Loucy (cell line): ENCODE measurements around the gene GNB1L.

ENCODE experiments used
- H2AFZ ChIP-seq: fragments of 200-600 bp; sonication (generic); 2 replicates; pipeline ENCODE4 v1.6.0; 2016; ENCODE audit warnings: antibody characterized with exemption, mild to moderate bottlenecking, low read length, moderate library complexity
- H3F3A ChIP-seq: fragments of 200-600 bp; 2 replicates; pipeline ENCODE4 v1.6.0; 2016; ENCODE audit warnings: antibody characterized with exemption, low read depth, mild to moderate bottlenecking
- H3K27me3 ChIP-seq: fragments of 200-600 bp; sonication (generic); 2 replicates; pipeline ENCODE4 v1.6.1; 2014; ENCODE audit warnings: low read length, mild to moderate bottlenecking; ENCODE audit not compliant: insufficient read depth, poor library complexity, severe bottlenecking
- H3K36me3 ChIP-seq: fragments of 200-600 bp; sonication (generic); 2 replicates; pipeline ENCODE4 v1.6.1; 2016; ENCODE audit warnings: low read length; ENCODE audit not compliant: insufficient read depth
- H3K4me1 ChIP-seq: fragments of 200-600 bp; sonication (generic); 2 replicates; pipeline ENCODE4 v1.5.1; 2014; ENCODE audit warnings: low read length, mild to moderate bottlenecking; ENCODE audit not compliant: insufficient read depth, poor library complexity, severe bottlenecking
- H3K4me2 ChIP-seq: fragments of 200-600 bp; sonication (generic); 2 replicates; pipeline ENCODE4 v1.6.0; 2014; ENCODE audit warnings: antibody characterized with exemption, low read length, low read depth, mild to moderate bottlenecking; ENCODE audit not compliant: poor library complexity, severe bottlenecking
- H3K4me3 ChIP-seq: fragments of 200-600 bp; sonication (generic); 2 replicates; pipeline ENCODE4 v1.5.1; 2014; ENCODE audit warnings: low read length, mild to moderate bottlenecking, mixed read lengths; ENCODE audit not compliant: poor library complexity, severe bottlenecking
- H3K79me2 ChIP-seq: fragments of 200-600 bp; sonication (generic); 2 replicates; pipeline ENCODE4 v1.6.1; 2014; ENCODE audit warnings: low read length; ENCODE audit not compliant: insufficient read depth
- H3K9ac ChIP-seq: fragments of 200-600 bp; sonication (generic); 2 replicates; pipeline ENCODE4 v1.6.0; 2014; ENCODE audit warnings: mild to moderate bottlenecking, low read depth, low read length, moderate library complexity; ENCODE audit not compliant: poor library complexity, severe bottlenecking
- H3K9me2 ChIP-seq: fragments of 200-600 bp; sonication (generic); replicated peaks from 2 replicates; pipeline ENCODE4 v1.6.1; 2016; ENCODE audit warnings: low read depth, low read length, mixed read lengths
- H3K9me3 ChIP-seq: fragments of 200-600 bp; sonication (generic); 2 replicates; pipeline ENCODE4 v1.6.1; 2014; ENCODE audit warnings: mild to moderate bottlenecking, antibody characterized with exemption, low read length, low read depth; ENCODE audit not compliant: insufficient read depth
- H4K20me1 ChIP-seq: fragments of 200-600 bp; sonication (generic); 2 replicates; pipeline ENCODE4 v1.6.0; 2014; ENCODE audit warnings: antibody characterized with exemption, low read length, mild to moderate bottlenecking; ENCODE audit not compliant: insufficient read depth, poor library complexity, severe bottlenecking
- CTCF ChIP-seq: fragments of 200-600 bp; sonication (generic); conservative IDR thresholded peaks from 2 replicates; pipeline ENCODE4 v1.5.1; 2014; ENCODE audit warnings: mild to moderate bottlenecking, antibody characterized with exemption, low read length
- EZH2phosphoT487 ChIP-seq: fragments of 200-600 bp; IDR thresholded peaks from 2 replicates; pipeline ENCODE4 v1.6.1; 2018; ENCODE audit warnings: antibody characterized with exemption, mild to moderate bottlenecking, moderate library complexity, borderline replicate concordance

GNB1L gene

GRCh38 chr22:19770349-19771220, 84.1 kb downstream of the GNB1L start:
- no peaks in the 10 kb centered on the region for H3K4me1 ChIP-seq
- peaks cover 23% of the 10 kb centered on the region; the same call in 1 of the 2 replicates for H3K79me2 ChIP-seq
- no peaks in the 10 kb centered on the region for H4K20me1 ChIP-seq
- no peak overlapping the region for H3K9ac ChIP-seq
- no peaks in the 10 kb centered on the region for H3K9me2 ChIP-seq
- no peaks in the 10 kb centered on the region for H3K27me3 ChIP-seq
- H2AFZ ChIP-seq = no peak overlapping the region
- H3F3A ChIP-seq = no peaks in the 10 kb centered on the region
- no peaks in the 10 kb centered on the region for H3K36me3 ChIP-seq
- H3K4me3 ChIP-seq = no peak overlapping the region
- TF ChIP-seq CTCF (no peak), EZH2phosphoT487 (no peak)
- no peak overlapping the region for H3K4me2 ChIP-seq
- no peaks in the 10 kb centered on the region for H3K9me3 ChIP-seq

- Histone ChIP-seq H3K4me1 (no peaks in the 10 kb centered on the region), H3K9me2 (no peaks in the 10 kb centered on the region), H3F3A (no peaks in the 10 kb centered on the region), H3K27me3 (no peaks in the 10 kb centered on the region), H3K4me3 (no peak overlapping the region), H3K9me3 (no peaks in the 10 kb centered on the region), H3K4me2 (no peak overlapping the region), H4K20me1 (no peaks in the 10 kb centered on the region), H3K36me3 (no peaks in the 10 kb centered on the region), H3K9ac (no peak overlapping the region), H3K79me2 (peaks cover 23% of the 10 kb centered on the region; the same call in 1 of the 2 replicates), H2AFZ (no peak overlapping the region)
- TF ChIP-seq CTCF (no peak), EZH2phosphoT487 (no peak)
These were observed 85.3 kb downstream of the GNB1L start for GRCh38 chr22:19769393-19769715.

DNA sequence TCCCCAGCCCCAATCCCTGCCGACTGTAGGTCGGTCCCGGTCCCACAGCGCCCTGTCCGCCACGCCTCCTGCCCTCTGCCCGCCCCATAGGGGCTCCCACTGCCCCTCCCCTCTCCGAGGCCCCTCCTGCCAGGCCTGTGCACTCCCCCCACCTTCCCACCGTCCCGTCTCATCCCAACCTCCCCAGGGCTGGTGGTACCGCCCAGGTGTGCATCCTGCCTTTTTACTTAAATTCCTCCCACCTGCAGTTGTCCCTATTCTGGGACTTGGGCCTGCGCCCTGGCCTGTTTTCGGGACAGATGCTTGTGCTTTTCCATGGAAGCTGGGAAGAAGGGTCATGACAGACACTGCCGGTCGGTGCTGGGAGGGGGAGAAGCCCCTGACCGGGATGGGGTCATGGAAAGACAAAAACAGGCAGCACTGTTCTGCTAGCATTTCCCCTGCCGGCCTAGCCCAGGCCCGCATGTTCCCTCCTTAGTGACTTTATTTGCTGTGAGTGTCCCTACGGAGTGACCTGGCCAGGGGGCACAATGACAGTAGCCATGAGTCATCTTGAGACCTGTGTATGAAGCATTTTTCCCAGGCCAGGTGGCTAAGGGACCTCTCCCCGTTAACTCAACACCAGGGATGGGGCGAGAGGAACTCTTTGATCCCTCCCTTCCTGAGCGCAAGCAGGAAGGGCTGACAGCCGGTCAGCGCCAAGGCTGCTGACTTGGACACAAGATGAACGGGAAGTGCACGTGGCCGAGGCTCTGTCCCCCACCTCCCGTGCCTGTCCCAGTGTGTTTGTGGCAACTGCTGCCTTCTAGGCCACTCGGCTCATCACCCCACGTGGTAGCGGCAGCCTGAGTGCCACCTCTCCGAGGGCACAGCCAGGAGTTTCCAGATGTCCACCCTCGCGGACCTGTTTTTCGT, 87.0 kb downstream of the GNB1L start:
- no peaks in the 10 kb centered on the region for H3K36me3 ChIP-seq
- H4K20me1 ChIP-seq = no peaks in the 10 kb centered on the region
- no peak for TF ChIP-seq EZH2phosphoT487
- TF ChIP-seq CTCF = no peak
- H3K9me3 ChIP-seq = no peaks in the 10 kb centered on the region
- no peaks in the 10 kb centered on the region for H3K9me2 ChIP-seq
- peak overlapping the region; percentile 72 for H3K4me3 ChIP-seq
- peak overlapping the region; percentile 49 for H3K4me2 ChIP-seq
- H3K79me2 ChIP-seq = peaks cover 23% of the 10 kb centered on the region; the same call in 1 of the 2 replicates
- H3K4me1 ChIP-seq = no peaks in the 10 kb centered on the region
- no peaks in the 10 kb centered on the region for H3K27me3 ChIP-seq
- peak overlapping the region; percentile 48; the same call in 1 of the 2 replicates for H2AFZ ChIP-seq
- no peaks in the 10 kb centered on the region for H3F3A ChIP-seq
- peak overlapping the region; percentile 82 for H3K9ac ChIP-seq
